Measurements from ENCODE around the gene PHOSPHO1.

PHOSPHO1 gene

DNA sequence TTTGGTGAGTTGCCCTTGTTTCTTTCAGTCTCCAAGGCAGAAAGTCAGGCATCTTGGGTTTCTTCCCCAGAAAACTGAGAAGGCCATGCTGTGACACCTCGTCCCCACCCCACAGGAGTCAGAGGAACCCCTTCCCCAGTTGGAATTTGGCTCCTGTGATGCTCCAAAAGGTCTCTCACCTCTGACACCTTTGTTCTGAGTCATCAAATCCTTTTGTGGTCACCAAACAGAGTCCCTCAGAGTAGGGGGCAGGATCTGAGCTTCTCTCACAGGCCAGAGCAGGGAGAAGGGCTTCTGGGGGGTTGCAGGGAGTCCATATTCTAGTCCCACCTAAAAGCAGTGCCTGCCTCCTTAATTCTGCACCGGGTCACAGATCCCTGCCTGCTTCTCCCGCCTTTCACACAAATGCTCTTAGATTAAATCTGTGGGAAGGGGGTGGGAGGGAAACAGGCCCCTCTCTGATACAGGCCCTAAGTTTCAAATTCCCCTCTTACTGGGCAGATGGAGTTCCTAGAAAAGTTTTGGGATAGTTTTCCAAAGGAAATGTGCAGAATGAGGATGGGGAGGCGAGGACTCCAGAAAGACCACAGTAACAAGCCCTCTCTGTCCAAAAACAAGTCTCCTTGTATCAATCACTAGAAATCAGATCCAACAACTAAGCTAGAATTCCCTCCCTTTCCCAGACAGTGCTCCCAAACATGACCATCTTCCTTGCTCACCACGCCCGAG, 1.3 kb downstream of the PHOSPHO1 start:
- no peak for DNase-seq
- 0 out of 2 replicates have a peak, but pooled peaks cover 4% of the 10 kb centered on the region for H3K4me1 ChIP-seq (ENCODE audit: low read length)
- no peaks in the 10 kb centered on the region for H3K36me3 ChIP-seq (replicated peaks; ENCODE audit: insufficient read depth, low read length)
- H3F3A ChIP-seq (ENCODE audit: insufficient read depth, low read length): no peaks in the 10 kb centered on the region
- H4K20me1 ChIP-seq (ENCODE audit: insufficient read depth, low read length): no peaks in the 10 kb centered on the region
- no peaks in the 10 kb centered on the region for H3K79me2 ChIP-seq (ENCODE audit: low read length)
- no peak overlapping the region for H3K9ac ChIP-seq (ENCODE audit: low read length)
- H3K27me3 ChIP-seq (replicated peaks; ENCODE audit: insufficient read depth, low read length): peaks cover 79% of the 10 kb centered on the region
- H3K27ac ChIP-seq (ENCODE audit: low read length): no peak overlapping the region
- H3K9me2 ChIP-seq (replicated peaks; ENCODE audit: insufficient read depth, low read length): no peaks in the 10 kb centered on the region
- H2AFZ ChIP-seq (ENCODE audit: low read length): no peak overlapping the region
- TF ChIP-seq, protein P1, sequence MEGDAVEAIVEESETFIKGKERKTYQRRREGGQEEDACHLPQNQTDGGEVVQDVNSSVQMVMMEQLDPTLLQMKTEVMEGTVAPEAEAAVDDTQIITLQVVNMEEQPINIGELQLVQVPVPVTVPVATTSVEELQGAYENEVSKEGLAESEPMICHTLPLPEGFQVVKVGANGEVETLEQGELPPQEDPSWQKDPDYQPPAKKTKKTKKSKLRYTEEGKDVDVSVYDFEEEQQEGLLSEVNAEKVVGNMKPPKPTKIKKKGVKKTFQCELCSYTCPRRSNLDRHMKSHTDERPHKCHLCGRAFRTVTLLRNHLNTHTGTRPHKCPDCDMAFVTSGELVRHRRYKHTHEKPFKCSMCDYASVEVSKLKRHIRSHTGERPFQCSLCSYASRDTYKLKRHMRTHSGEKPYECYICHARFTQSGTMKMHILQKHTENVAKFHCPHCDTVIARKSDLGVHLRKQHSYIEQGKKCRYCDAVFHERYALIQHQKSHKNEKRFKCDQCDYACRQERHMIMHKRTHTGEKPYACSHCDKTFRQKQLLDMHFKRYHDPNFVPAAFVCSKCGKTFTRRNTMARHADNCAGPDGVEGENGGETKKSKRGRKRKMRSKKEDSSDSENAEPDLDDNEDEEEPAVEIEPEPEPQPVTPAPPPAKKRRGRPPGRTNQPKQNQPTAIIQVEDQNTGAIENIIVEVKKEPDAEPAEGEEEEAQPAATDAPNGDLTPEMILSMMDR (IDR thresholded peaks at IDR 0.05; ENCODE audit: low read length): no peak
- no peak for TF ChIP-seq EZH2phosphoT487 (IDR thresholded peaks at IDR 0.05; ENCODE audit: low read length)
- TF ChIP-seq EZH2 (optimal IDR thresholded peaks at IDR 0.05; ENCODE audit: low read depth, low read length): no peak
- no peak overlapping the region for H3K4me3 ChIP-seq (ENCODE audit: low read length)
- H3K9me3 ChIP-seq (replicated peaks; ENCODE audit: insufficient read depth, low read length): no peaks in the 10 kb centered on the region
- H3K4me2 ChIP-seq (ENCODE audit: low read depth, low read length): no peak overlapping the region

DNA sequence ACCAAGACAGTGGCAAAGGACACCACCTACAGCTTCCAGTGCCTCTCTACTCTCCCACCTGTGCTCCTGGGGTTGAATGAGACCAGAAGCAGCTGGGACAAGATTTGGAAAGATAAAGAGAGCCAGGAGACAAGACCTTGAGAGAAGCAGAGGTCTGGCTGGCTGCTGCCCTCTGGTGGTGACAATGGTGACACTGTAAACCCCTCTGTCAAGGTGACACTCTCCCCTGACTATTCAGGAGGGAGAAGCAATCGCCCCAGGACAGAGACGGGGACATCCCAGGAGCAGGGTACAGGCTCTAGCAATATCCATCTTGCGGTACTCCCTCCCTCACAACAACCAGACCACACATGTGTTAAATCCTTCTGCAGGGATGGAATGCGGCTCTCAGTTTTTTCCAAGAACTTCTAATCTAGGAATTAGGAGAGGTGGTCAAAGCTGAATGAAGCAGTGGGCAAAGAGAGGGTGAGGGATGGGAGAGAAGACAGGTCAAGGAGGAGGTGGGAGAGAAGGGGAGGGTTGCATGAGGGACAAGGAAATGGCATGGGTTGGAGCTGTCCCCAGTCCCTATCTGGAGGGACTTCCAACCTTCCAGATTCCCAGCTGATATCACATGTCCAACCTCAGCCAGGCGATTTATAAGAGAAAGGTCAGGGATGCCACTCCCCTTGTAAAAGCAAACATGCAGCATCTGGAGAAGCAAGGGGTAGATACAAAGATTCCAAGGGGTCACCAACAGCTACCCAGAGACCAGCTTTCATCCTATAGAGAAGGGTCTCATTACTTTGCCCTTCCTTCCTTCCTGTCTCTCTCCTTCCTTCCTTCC, 2.9 kb downstream of the PHOSPHO1 start:
- Histone ChIP-seq H3K4me3 (ENCODE audit: low read length) (no peak overlapping the region), H3K4me2 (ENCODE audit: low read depth, low read length) (no peak overlapping the region)
- peak; percentile 67 for DNase-seq

DNA sequence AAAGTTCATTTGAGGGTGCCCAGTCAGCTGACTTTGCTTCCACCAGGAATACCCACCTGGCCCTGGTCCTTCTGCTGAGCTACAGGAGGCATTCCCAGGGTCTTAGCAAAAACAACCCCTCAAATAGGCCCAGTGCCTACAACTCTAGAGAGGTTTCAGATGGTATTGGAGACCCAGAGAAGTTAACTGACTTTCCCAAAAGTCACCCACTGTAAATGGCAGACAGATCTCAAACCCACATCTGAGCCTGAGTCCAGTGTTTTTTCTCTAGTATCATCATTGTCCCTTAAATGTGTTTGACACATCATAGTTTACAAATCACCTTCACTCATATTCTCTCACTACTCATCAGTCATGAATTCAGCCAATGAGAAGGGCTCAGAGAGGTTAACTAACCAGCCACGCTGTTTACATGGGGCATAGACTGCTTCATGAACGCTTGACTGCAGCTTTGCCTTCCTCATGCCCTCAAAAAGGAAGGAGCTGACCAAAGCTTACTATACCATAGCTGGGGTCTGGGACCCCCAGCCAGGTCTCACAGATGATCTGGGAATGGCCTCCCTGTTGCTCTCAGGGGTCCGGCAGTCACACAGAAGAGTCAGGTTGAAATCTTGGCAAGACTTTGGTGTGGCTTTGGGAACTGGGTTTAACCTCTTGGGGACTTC, 3.7 kb downstream of the PHOSPHO1 start:
- Histone ChIP-seq H3K79me2 (ENCODE audit: low read length) (no peaks in the 10 kb centered on the region), H3K9ac (ENCODE audit: low read length) (no peak overlapping the region), H3K4me3 (ENCODE audit: low read length) (no peak overlapping the region), H3F3A (ENCODE audit: insufficient read depth, low read length) (no peaks in the 10 kb centered on the region), H3K9me3 (replicated peaks; ENCODE audit: insufficient read depth, low read length) (no peaks in the 10 kb centered on the region), H4K20me1 (ENCODE audit: insufficient read depth, low read length) (no peaks in the 10 kb centered on the region), H3K27me3 (replicated peaks; ENCODE audit: insufficient read depth, low read length) (peaks cover 89% of the 10 kb centered on the region), H3K9me2 (replicated peaks; ENCODE audit: insufficient read depth, low read length) (no peaks in the 10 kb centered on the region), H3K4me1 (ENCODE audit: low read length) (peaks cover 4% of the 10 kb centered on the region; the same call in 1 of the 2 replicates), H2AFZ (ENCODE audit: low read length) (no peak overlapping the region), H3K4me2 (ENCODE audit: low read depth, low read length) (no peak overlapping the region), H3K36me3 (replicated peaks; ENCODE audit: insufficient read depth, low read length) (no peaks in the 10 kb centered on the region), H3K27ac (ENCODE audit: low read length) (no peak overlapping the region)
- DNase-seq: no peak
- no peak for TF ChIP-seq EZH2 (optimal IDR thresholded peaks at IDR 0.05; ENCODE audit: low read depth, low read length)
- TF ChIP-seq, protein P1 (IDR thresholded peaks at IDR 0.05; ENCODE audit: low read length): no peak
- TF ChIP-seq EZH2phosphoT487 (IDR thresholded peaks at IDR 0.05; ENCODE audit: low read length): no peak

More for the DNA sequence above, 2.9 kb downstream of the PHOSPHO1 start:
- Histone ChIP-seq H3K4me1 (ENCODE audit: low read length) (peaks cover 4% of the 10 kb centered on the region; the same call in 1 of the 2 replicates), H3K9me3 (replicated peaks; ENCODE audit: insufficient read depth, low read length) (no peaks in the 10 kb centered on the region), H3K36me3 (replicated peaks; ENCODE audit: insufficient read depth, low read length) (no peaks in the 10 kb centered on the region), H2AFZ (ENCODE audit: low read length) (no peak overlapping the region), H4K20me1 (ENCODE audit: insufficient read depth, low read length) (no peaks in the 10 kb centered on the region), H3K9me2 (replicated peaks; ENCODE audit: insufficient read depth, low read length) (no peaks in the 10 kb centered on the region), H3K79me2 (ENCODE audit: low read length) (no peaks in the 10 kb centered on the region), H3F3A (ENCODE audit: insufficient read depth, low read length) (no peaks in the 10 kb centered on the region), H3K9ac (ENCODE audit: low read length) (no peak overlapping the region), H3K27ac (ENCODE audit: low read length) (no peak overlapping the region), H3K27me3 (replicated peaks; ENCODE audit: insufficient read depth, low read length) (peaks cover 82% of the 10 kb centered on the region)
- TF ChIP-seq, protein P1 (IDR thresholded peaks at IDR 0.05; ENCODE audit: low read length): peak; percentile 85
- no peak for TF ChIP-seq EZH2phosphoT487 (IDR thresholded peaks at IDR 0.05; ENCODE audit: low read length)
